ENCODE results near the gene PTPRK.

PTPRK gene

DNA sequence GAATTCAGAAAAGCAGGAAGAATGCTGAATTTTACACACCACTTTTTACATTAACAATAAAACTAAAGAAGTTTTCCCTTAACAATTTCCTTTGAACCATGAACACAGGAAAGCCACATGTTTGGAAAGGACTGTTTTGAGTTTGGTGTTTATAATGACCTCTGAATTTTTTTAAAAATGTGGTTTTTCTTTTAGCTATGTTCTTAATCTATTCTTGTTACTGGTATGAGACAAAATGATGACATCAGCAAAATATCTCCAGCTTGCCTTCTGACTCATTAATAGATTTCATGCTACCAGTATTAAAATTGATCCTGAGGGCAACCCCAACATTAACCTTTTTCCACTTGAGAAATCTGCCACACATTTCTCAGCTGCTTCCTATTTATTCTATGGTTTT lies 402.0 kb downstream of the PTPRK start:
- no peak overlapping the region for H3K27ac ChIP-seq
- TF ChIP-seq, protein P1, sequence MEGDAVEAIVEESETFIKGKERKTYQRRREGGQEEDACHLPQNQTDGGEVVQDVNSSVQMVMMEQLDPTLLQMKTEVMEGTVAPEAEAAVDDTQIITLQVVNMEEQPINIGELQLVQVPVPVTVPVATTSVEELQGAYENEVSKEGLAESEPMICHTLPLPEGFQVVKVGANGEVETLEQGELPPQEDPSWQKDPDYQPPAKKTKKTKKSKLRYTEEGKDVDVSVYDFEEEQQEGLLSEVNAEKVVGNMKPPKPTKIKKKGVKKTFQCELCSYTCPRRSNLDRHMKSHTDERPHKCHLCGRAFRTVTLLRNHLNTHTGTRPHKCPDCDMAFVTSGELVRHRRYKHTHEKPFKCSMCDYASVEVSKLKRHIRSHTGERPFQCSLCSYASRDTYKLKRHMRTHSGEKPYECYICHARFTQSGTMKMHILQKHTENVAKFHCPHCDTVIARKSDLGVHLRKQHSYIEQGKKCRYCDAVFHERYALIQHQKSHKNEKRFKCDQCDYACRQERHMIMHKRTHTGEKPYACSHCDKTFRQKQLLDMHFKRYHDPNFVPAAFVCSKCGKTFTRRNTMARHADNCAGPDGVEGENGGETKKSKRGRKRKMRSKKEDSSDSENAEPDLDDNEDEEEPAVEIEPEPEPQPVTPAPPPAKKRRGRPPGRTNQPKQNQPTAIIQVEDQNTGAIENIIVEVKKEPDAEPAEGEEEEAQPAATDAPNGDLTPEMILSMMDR (conservative IDR thresholded peaks at IDR 0.05) = no peak

DNA sequence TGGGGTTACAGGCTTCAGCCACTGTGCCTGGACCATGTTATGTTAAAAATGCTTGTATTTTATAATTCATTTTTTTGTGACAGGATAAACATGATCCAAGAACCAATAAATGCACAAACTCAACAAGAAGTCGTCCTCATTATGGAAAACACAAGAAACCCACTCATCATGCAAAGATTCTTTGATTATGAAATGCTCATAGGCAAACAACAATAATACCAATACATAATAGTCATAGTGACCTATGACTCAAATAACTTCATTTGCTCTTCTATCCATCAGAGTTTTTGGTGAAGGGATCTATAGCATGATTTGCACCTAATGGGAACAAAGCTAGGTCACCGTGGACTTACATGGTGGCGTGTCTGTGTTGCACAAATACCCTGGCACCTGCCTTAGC lies 402.5 kb downstream of the PTPRK start:
- TF ChIP-seq, protein P1 (conservative IDR thresholded peaks at IDR 0.05) = no peak

DNA sequence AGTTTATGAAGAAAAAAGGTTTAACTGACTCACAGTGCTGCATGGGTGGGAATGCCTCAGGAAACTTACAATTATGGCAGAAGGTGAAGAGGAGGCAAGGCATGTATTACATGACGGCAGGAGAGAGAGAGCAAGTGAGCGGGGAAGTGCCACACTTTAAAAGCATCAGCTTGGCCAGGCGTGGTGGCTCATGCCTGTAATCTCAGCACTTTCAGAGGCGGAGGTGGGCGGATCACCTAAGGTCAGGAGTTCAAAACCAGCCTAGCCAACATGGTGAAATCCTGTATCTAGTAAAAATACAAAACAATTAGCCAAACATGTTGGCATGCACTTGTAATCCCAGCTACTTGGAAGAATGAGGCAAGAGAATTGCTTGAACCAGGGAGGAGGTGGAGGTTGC lies 406.2 kb downstream of the PTPRK start:
- TF ChIP-seq, protein P1 (conservative IDR thresholded peaks at IDR 0.05) = no peak

More for the DNA sequence above, 402.5 kb downstream of the PTPRK start:
- no peak overlapping the region for H3K27ac ChIP-seq

DNA sequence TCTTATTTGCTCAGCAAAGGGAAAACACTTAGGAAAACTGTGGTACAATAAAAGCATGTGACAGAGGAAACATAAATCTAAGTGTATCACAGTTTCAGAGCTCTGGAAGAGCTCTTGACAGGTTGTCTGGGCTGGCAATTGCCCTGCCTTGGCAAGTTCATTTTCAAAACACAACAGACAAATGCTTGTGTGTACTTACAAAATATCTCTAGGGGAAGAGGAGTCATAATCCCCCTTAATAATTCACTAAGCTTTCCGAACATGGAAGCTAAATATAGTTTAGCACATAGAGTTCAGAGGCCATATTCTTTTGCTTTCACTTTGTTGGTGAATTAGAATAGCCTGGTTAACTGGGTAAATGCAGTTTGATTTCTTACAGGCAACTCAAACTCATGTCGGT lies 407.9 kb downstream of the PTPRK start:
- no peak overlapping the region for H3K27ac ChIP-seq
- TF ChIP-seq, protein P1 (conservative IDR thresholded peaks at IDR 0.05) = no peak

More for the DNA sequence above, 406.2 kb downstream of the PTPRK start:
- no peak overlapping the region for H3K27ac ChIP-seq

DNA sequence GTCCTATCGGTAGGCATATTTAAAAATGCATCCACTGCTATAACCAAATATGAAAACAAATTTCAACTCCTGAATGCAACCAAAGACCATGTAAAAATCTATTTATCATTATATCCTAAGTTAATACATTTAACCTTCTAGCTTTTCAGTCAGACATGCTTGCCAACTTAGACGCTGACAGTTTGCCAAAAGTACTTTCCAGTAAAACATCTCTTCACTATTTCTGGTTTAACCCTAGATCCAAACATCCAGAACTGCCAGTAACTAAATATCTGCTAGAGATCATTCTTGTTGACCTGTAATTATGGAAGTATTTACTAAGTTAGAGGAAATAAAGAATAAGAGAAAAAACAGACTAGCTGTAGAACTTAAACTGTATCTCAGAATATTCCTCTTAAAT lies 409.3 kb downstream of the PTPRK start:
- TF ChIP-seq, protein P1 (conservative IDR thresholded peaks at IDR 0.05) = no peak
- H3K27ac ChIP-seq = no peak overlapping the region

DNA sequence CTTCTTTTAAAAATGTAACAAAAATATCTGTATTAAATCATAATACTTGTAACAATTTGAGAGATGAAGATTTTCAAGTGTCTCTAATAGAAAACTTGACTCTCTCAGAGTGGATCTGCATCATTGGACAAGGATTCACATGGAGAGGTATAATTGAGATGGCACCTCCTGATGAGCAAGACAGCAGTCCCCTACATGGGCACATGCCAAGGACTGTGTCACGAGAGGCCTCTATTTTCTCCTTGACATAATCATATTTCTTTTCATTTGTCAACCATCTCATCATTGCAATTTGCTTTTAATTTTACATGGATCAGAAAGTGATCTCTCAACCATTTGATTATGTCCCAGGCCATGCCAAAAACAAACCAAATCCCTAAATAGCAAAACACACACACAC lies 412.7 kb downstream of the PTPRK start:
- TF ChIP-seq, protein P1 (conservative IDR thresholded peaks at IDR 0.05) = no peak

DNA sequence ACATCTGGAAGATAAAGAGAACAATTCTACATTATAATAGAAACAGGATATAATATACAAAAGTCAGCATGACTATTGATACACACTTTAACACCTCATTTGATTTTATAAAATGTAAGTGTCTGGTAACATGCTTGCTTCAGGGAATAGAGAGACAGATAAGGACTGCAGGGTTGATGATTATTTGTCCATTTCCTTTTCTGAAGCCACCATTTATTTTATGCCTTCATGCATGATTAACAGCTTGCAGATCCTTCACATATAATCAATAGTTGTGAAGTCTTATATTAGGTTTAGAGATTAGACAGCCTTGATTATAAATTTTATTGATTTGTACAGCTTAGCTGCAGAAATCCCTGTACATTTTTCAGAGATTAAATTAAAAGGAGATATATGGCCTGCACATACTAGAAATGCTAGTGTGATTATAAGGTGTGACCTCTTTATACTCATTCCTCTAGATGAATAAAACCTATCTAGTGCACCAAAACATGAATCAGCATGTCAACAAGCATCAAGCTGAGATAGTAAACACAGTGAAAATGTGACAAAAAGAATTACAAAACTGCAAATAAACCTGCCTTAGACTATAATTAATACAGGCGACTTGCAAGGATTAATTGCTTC lies 420.7 kb downstream of the PTPRK start:
- TF ChIP-seq, protein P1 (conservative IDR thresholded peaks at IDR 0.05) = no peak
- no peak overlapping the region for H3K27ac ChIP-seq

More for the DNA sequence above, 412.7 kb downstream of the PTPRK start:
- H3K27ac ChIP-seq = no peak overlapping the region

Data from VCaP (cell line).